Peyer's patch (tissue), 4 donors: ENCODE measurements around the gene KBTBD12.
A peak's percentile ranks its signal among the peaks of the same experiment; 100 is the strongest.

ENCODE experiments used
- POLR2A ChIP-seq, 2 donors: fragments of 450-650 bp; IDR thresholded peaks; one replicate each; pipeline ENCODE4 v1.5.1; 2017; ENCODE audit warnings: antibody characterized with exemption in 2 of 2, mild to moderate bottlenecking in 2 of 2, moderate library complexity in 2 of 2
- TF ChIP-seq, protein P1 (sequence below), 6 experiments: fragments of 450-650 bp in 4 of 6; fragments of 200-600 bp in 2 of 6; sonication (generic) in 1 of 6; IDR thresholded peaks; one replicate each; pipeline ENCODE4 v1.5.1; 2017 to 2019; ENCODE audit warnings: antibody characterized with exemption in 6 of 6, mild to moderate bottlenecking in 3 of 6, moderate library complexity in 1 of 6

GRCh38 chr3:127889976-127890650, 24.9 kb upstream of the KBTBD12 start:
- TF ChIP-seq, protein P1, sequence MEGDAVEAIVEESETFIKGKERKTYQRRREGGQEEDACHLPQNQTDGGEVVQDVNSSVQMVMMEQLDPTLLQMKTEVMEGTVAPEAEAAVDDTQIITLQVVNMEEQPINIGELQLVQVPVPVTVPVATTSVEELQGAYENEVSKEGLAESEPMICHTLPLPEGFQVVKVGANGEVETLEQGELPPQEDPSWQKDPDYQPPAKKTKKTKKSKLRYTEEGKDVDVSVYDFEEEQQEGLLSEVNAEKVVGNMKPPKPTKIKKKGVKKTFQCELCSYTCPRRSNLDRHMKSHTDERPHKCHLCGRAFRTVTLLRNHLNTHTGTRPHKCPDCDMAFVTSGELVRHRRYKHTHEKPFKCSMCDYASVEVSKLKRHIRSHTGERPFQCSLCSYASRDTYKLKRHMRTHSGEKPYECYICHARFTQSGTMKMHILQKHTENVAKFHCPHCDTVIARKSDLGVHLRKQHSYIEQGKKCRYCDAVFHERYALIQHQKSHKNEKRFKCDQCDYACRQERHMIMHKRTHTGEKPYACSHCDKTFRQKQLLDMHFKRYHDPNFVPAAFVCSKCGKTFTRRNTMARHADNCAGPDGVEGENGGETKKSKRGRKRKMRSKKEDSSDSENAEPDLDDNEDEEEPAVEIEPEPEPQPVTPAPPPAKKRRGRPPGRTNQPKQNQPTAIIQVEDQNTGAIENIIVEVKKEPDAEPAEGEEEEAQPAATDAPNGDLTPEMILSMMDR (IDR thresholded peaks at IDR 0.05), result peak in 1 of 6 experiments; percentile 5
- no peak for TF ChIP-seq POLR2A (IDR thresholded peaks at IDR 0.05)
